AG08396 (cell line): Measurements from ENCODE around the gene COBL.

Source experiments
- DNase-seq: peaks from one replicate; pipeline ENCODE4 v3.0.0; 2012; ENCODE audit warnings: low spot score, mixed read lengths

COBL gene

DNA sequence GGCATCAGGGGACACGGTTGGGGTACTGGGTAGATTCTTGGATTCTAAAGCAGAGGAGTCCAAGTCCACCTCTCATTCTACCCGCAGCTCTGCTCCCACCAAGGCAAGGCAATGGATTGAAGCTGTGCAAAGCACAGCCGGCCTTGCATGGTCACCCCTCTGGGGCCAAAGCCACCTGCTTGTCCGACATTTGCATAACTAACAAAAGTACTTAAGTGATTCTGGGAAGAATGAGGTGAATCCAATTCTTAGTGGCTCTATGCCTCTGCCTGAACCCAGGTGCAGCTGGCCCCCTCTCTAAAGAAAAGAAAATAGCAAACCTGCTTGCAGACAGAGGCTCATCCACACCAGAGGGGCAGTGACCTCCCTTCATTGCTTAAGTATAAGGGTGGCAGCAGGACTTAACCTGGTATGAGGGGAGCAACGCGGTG is 10.7 kb upstream of the COBL start:
- no peak for DNase-seq

DNA sequence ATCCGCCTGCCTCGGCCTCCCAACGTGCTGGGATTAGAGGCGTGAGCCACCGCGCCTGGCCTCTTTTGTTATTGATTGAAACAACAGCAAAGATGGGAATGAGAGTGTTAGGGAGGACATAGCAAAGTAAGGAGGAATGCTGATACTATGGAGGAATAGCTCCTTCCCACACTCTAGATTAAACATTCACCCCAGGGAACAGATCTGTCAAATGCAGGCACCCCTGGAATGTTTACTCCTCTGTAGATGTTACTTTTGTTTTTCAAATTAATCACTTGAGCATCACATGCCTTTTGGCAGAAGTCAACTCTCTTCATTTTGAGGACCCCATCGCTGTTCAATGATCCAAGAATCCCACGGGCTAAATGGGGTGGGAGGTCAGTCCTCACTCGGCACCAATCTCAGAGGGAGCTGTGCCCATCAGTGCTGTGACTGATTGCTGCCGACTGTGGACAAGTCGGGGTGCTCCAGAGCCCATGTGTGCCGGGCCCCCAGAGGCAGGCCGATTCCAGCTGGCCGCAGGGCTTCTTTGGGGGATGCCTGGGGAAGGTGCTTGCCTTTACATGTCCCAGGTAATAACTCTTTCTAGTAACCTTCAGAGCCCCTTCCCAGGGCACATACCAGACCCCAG is 10.2 kb upstream of the COBL start:
- DNase-seq, result no peak

DNA sequence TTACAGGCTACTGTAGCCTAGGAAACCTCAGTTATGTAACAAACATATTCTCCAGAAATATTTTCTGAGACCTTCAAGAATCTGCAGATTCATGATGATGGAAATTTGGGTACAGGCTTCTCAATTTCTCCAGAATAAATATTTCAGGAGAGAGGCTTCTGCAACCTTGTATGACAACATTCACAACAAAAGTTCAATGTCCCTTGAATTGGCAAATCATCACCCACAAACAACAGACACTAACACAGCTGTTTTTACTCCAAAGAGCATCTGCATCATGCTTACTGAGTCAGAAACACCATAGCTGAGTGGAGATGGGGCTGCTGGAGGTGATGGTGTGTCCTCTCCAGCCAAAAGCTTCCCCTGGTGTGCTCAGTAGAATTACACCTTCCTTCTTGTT is 9.3 kb upstream of the COBL start:
- no peak for DNase-seq

DNA sequence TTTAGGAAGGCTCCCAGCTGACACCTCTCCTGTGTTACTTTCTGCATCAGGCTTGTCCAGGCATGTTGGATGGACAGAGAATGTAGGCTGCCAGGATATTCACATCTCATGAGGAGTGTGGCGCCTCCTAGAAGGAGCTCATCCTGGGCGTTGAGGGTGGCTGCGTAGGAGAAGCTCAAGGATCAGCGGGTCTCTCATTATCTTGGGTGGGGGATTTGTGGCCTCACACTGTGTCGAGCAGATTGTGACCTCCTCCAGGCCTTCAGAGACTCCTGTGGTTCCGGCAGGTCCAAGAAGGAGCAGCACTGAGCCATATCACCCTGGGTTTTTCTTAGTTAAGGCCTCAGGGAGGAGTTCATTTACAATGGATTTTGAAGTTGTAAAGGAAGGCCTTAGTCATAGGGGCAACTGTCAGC is 8.7 kb upstream of the COBL start:
- no peak for DNase-seq

DNA sequence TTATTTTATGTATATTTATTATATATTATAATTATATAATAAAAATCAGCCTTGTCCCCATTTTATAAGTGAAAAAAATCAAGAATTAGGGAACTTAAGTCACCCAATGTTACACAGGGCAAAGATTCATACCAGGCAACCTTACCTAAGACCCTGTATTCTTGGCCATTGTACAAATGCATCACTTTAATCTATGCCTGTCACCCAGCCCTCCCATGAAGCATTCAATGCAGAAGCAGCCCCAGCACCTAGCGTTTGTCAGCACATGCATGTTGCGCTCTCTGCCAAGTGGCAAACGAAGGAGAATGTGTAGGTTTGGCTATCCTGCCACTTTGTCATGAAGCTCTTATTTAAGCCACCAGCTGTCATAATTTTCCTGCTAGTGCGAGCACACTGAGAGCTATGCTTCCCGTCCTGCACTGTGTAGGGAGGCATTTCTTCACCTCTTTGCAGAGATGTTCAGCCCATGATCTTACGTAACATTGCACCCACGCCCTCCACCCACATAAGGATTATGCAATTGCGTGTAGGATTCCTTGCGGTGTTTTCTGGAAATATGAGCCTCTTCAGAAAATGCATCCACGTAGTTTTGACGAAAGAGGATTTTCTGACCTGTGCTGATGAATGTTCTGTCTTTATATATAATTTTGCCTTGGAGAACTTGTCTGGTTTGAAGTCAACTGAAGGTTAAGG is 7.7 kb upstream of the COBL start:
- no peak for DNase-seq

DNA sequence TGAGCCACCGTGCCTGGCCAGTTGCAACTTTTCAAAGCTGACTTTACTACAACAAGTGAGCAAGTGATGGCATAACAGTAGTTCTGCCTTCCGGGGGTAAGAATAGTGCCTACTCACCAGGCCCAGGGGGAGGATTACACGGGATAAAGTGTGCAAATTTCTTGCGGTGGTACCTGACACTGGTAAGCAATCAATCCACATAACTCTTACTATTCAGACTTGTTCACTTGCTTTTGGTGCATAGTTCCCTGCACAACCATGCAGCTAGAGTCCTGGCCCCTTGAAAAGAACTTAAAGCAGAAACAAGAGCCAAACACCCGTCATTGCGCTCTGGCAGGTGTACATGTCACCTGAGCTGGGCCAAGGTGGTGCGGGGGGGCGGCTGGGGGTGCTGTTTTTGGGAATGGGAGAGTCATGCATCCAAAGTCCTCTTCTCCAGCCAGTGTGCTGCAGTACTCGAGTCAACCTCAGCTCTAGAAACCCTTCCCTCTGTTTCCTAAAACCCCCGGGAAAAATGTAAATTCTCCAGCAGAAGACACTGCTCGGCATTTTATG is 5.4 kb upstream of the COBL start:
- DNase-seq, result no peak

DNA sequence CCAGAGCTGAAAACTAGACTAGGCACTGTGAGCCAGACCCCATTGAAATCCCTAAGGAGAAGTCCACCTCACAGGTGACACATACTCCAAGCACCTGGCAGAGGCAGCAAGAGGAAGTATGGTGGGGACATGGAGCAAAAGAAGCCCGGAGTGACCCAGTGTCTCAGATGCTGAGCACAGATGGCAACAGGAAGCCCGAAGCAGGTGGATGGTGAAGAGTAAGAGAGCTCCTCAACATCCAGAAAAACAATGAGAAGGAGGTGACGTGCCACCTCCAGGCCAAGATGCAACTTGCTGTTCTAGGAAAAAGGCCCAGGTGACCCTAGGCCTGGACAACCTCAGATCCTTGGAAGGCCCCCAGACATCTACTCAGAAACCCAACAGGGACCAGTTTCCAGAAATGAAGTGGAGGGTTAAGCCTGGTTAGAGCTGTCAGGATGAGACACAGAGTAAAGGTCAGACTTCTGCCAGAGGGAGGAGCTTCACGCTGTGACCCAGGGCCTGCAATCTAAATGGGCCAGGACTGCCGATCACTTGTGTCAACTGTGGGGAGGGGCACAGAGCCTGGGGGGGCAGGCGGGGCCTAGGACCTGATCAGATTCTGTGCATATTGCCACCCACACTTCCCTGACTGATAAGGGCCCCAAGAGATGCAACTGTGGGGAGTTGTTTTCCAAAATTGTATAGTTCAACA is 2.4 kb upstream of the COBL start:
- no peak for DNase-seq

DNA sequence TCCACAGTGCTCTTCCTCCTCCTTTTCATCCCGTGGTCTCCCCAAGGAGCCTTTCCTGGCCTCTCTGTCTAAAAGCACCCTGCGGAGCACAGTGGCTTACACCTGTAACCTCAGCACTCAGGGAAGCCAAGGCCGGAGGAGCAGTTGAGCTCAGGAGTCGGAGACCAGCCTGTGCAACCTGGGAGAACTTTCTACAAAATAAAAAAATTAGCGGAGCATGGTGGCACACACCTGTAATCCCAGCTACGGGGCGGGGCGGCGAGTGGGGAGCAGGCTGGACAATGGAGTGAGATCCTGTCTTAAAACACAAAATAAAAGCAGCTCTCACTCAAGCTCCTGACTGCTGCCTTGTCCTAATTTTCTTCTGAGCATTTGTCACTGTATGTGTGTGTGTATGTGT is 1.4 kb upstream of the COBL start:
- no peak for DNase-seq

DNA sequence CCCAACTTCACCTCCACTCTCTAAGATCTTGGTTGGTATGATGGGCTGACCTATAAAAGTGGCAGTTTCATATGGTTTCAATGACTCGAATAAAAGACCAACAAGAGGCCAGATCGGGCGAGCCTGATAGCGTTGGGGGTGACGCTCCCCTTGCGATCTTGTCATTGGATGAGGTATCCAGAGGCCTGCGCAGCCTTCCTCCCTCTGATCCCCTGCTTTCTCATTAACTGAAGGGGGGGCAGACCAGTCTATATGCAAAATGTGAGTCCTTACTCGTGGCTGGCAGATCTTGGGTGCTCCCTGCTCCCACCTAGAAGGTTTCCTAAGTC is 937 bp upstream of the COBL start:
- no peak for DNase-seq

DNA sequence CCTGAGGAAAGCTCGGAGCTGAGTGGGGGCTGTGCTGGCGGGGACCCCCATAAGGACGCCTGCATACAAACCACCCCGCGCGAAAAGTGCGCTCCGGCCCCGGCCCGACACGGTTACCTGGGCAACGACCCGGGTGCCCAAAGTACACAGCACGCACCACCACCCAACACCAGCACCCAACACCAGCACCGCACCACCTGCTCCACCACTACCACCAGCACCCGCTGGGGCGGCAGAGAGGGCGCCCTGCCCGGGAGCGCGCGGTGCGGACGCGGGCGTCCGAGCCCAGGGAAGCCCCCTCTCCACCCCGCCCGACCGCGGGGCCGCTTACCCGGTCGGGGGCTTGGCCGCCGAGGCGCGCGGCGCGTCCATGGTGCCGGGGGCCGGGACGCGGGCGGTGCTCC is 345 bp downstream of the COBL start:
- DNase-seq, result peak; percentile 35

DNA sequence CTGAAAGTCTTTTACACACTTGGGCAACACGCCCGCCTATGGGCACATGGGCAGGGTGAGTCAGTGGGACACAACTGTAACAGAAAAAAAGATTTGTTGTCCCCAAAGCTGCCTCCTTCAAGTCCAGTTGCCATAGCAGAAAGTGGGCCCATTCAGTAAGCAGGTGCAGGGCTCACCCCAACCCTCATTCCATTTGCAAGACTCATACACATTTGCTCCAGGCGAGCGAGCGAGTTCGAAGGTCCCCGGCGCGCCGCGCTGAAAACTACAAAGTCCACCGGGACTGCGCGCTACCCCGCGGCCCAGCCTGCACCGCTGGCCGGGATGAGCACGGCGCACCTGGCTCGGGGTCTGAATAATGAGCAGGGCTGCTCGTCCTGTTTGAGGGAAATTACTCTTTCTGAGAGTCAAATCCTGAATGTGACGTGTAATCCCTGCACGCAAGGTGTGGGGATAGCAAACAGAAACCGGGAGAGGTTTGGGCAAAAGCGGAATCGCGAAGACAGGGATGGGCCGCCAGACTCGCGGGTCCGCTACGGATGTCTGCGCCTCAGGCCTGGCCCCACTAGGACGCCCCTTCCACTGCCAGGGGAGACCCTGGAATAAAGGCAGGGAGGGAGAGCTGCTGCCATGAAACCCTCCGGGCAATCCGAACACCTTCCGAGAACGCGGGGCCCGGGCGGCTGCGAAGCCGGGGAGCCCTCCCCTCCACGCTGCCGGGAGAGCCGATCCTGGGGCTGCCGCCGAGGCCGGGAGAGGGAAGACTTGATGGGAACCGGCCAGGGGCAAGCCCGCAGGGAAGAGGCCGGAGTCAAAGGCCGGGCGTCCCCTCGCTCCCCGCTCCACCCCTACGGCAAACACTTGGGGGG is 982 bp downstream of the COBL start:
- DNase-seq, result peak; percentile 27

DNA sequence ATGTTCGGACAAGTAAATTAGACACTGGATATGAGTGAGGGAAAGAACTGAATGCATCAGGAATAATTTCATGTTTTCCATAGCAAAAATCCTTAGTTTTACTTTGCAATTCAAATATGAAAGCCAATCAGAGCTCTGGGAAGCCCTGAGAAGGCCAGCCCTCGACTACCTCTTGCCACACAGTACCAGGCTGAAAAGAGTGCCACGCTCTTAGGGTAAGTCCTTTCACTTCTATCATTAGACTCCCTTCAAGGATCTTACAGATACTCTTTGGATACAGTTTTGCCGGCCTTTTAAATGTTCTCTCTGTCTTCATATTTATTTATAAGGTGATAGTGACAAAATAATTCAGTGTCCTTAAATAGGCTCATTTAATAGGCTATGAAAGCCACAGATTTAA is 1.9 kb downstream of the COBL start:
- no peak for DNase-seq

DNA sequence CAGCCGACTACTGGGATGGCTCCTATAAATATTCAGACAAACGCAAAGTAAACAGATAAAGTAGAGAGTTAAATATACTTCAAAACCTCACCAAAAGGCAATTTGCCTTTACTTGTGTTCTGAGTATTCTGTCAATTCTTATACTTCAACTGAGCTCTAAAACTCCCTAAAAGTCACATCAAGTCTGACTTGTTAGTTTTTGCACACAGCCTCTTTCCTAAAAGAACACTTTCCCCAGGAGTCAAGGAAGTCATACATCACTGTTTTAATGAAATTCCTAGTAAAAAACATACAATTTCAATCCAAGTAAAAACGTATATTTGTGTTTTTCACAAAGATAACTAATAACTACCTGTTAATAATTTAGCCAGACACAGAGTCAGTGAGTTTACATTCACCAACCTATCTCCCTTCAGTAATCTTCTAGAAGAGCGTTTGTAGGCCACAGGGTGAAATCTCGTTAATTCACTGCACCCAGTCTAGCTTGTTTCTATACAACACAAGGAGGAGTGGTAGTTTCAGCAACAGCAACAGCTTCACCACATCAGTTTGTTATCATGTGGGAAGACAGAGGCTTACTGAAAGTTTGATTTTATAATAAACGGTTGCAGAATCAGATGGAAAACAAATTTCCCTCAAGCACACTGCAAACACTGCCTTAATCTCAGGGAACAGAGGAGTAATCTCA is 2.7 kb downstream of the COBL start:
- no peak for DNase-seq

DNA sequence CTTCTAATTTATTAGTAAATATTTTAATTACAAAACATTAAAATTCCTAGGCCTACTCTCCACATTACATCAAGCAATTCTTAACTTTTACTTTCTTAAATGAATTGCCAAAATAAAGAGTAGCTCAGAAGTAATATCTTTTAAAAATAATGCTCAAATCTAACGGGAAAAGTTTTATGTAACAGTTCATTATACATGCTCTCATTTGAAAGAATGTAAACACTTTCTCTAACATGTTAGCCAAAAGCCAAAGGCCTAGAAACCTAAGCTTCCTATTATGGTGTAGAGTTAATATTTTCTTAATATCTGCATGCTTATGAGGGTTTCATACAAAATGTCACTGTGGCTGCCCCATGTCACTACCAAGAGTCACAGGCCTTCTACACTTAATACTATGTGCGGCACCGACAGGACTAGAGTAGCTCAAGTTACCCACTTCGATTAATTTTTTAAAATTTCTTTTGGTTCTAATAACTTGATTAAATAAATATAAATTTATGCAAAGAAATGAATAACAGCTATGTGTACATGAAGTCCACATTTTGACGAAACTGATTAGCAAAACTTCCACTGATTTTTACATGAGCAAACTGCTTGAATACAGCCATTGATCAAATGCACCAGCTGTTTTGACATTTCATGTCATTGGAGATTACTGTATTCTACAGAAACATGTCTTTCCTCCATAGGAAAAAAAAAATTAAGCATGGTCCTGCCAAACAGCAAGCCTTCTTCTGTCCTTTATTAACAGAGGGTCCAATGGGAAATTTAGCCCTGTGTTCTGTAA is 3.5 kb downstream of the COBL start:
- DNase-seq, result no peak

DNA sequence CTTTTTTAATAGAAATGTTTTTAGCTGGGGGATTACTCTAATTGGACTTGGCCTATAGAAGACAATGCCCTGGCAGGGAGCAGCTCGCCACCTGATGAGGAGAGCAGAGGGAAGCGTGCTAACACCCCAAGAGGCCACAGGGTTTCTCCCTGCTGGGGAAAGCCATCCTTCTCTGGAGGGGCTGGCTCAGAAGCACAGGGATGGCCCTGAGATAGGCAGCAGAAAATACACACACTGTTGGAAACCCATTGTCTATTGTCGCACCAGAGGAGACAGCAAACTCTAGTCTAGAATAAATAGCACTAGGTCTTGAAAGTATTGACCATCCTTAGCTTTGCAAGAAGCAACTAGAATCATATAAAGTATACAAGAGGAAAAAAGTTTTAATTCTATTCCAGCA is 5.4 kb downstream of the COBL start:
- no peak for DNase-seq

DNA sequence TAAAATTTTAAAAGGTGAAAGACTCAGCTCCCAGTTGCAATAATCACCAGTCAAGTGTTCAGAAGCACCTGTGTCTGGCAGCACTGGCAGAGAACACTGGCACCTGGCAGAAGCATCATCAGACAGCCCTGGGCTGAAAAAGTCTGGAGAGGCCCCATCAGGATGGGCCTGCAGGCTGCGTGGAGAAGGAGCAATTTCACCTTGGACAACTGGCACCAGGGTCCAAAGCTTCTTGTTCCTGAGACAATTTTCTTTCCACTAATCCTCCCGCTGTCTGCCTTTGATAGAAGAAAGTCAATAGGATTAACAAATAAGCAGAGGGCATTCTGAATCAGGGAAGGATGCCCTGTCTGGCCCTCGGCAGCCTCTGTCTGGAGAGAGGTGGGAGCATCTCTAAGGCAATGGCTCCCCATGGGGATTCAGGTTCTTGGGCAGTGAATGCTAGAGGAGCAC is 6.5 kb downstream of the COBL start:
- DNase-seq, result no peak

DNA sequence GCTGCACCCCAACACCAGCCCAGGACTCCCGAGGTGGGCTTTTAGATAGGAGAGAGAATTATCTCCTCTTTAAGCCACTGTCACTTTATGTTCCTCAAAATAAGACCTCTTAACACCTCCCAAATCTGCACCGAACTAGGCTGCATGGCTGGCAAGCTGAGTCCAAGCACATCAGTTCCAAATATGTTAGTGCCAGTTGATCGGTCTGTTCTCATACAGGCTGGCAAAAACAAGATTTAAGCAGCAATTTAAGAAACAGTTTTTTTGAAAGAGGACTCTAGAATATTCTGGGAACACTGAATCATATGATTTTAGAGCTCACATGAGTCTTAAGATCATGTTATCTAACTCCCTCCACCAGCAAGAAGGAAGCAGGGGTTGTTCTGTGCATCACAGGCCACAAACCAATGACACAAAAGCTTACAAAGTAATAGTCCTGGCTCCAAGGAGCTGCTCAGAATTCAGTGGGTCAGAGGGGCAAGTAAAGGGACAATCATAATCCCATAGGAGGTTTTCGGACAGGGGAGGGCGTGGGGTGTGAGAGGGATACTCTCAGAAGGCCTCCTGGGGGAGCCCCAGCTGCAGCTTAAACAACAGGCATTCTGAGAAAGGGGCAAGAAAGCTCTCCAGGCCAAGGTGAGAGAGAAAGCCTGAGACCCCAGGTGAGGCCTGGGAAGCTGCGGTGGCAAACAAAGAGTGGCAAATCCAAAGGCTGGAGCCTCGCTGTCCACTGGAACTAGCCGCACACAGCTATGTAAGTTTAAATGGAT is 7.1 kb downstream of the COBL start:
- no peak for DNase-seq

DNA sequence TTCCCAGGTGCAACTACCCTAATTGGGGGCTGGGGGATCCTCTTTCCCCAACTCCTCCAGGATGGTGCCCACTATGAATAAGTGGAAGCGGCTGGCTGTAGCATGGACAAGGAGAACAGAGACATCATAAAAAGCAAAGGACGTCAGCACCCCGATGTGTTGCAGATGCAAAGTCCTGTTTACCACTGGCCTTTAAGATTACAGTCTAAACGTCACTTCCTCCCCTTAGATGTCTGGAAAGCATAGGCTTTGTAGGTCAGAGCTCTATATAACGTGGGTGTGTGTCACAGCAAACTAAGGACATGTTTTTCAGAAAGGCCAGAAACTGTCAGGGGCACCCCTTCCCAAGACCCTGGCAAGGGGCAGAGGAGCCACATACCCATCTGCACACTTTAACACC is 7.9 kb downstream of the COBL start:
- DNase-seq, result no peak

DNA sequence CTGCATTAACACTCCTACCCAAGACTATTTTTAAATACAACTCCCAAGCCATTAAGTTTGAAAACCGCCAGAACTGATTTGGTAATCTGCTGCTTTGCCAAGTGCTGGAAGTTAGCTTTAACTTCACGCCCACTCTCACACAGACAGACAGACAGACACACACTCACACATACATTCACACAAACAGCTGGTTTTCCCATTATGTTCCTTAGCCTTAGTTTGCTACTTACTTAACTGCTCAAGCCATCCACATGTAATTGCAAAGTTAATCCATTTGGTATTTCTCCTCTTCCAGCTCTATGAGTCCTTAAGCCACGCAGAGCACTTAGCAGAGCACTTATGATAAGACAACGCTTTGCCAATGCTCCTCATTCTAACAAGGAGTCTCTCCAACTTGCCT is 8.3 kb downstream of the COBL start:
- no peak for DNase-seq

DNA sequence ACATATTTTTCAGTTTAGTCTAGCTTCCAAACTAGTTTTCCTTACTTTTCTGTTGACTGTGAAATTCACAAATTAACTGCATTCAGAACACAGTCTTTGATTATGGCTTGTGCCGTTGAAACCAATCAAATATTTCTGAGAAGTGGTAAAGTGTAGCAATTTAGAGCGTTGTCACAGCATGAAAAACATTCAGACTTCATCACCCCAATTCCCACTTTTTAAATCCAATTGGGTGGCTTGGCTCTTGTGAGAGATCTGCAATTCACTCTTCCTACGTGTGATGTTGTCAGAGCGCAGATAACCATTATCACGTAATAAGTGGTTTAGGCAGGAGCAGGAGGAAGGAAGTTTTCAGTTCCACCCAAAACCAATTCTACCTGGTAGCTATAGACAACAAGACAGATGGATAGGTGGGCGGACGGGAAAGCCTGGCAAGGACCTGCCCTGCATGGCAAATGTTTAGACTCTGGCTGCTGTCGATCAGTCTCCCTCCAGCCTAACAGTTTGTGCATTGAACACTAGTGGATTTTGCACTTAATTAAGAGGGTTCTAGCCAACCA is 8.9 kb downstream of the COBL start:
- no peak for DNase-seq
